Fibroblast of skin of abdomen (primary cell): Measurements from ENCODE around the gene ACAP2.

Experiments
- DNase-seq: peaks from one replicate; pipeline ENCODE4 v3.0.0-alpha.2; 2013

Gene ACAP2

GRCh38 chr3:195284842-195285241, 158.0 kb downstream of the ACAP2 start:
- DNase-seq: no peak

GRCh38 chr3:195282961-195283360, 159.9 kb downstream of the ACAP2 start:
- DNase-seq: no peak

- DNase-seq: no peak
Measured at GRCh38 chr3:195274259-195274966, 168.4 kb downstream of the ACAP2 start.

- peak; percentile 85 for DNase-seq
Measured at GRCh38 chr3:195271410-195272243, 171.2 kb downstream of the ACAP2 start.

- DNase-seq: peak; percentile 90
Measured at GRCh38 chr3:195270817-195271409, 171.9 kb downstream of the ACAP2 start, which contains the start of gene XXYLT1. TSS of gene XXYLT1 (minus strand) at chr3:195271159. CDS start at chr3:195271058, 101 bp downstream.

GRCh38 chr3:195270079-195270816, 172.6 kb downstream of the ACAP2 start:
- DNase-seq: peak; percentile 41

- DNase-seq: no peak
Measured at GRCh38 chr3:195269375-195270078, 173.3 kb downstream of the ACAP2 start.

GRCh38 chr3:195268576-195269309, 174.1 kb downstream of the ACAP2 start:
- no peak for DNase-seq

- no peak for DNase-seq
Measured at GRCh38 chr3:195267096-195267495, 175.7 kb downstream of the ACAP2 start.

GRCh38 chr3:195266428-195266827, 176.4 kb downstream of the ACAP2 start:
- no peak for DNase-seq

GRCh38 chr3:195265363-195265976, 177.3 kb downstream of the ACAP2 start:
- no peak for DNase-seq

GRCh38 chr3:195263925-195264600, 178.8 kb downstream of the ACAP2 start:
- no peak for DNase-seq

- DNase-seq: no peak
Measured at GRCh38 chr3:195263193-195263924, 179.5 kb downstream of the ACAP2 start.

GRCh38 chr3:195261925-195262324, 180.9 kb downstream of the ACAP2 start:
- DNase-seq: no peak

GRCh38 chr3:195260280-195260905, 182.4 kb downstream of the ACAP2 start:
- no peak for DNase-seq

GRCh38 chr3:195259475-195260279, 183.1 kb downstream of the ACAP2 start:
- DNase-seq: peak; percentile 96

- peak; percentile 70 for DNase-seq
Measured at GRCh38 chr3:195259154-195259474, 183.7 kb downstream of the ACAP2 start.

GRCh38 chr3:195258449-195259153, 184.2 kb downstream of the ACAP2 start:
- DNase-seq: no peak
